Subcutaneous abdominal adipose tissue (tissue), 5 donors: Measurements from ENCODE around the gene STAB2.

Experiments used
- H3K27ac ChIP-seq: one replicate; pipeline ENCODE4 v1.7.0; 2013; ENCODE audit warnings: low read depth, mild to moderate bottlenecking, inconsistent platforms, low read length, moderate library complexity
- H3K27me3 ChIP-seq, 5 donors: one replicate each; pipeline ENCODE4 v1.7.0; 2013; ENCODE audit warnings: low read length in 5 of 5, inconsistent platforms in 1 of 5; ENCODE audit not compliant: control insufficient read depth in 5 of 5, insufficient read depth in 4 of 5
- H3K36me3 ChIP-seq, 5 donors: one replicate each; pipeline ENCODE4 v1.7.0; 2013; ENCODE audit warnings: low read length in 5 of 5; ENCODE audit not compliant: control insufficient read depth in 5 of 5, insufficient read depth in 5 of 5
- H3K4me1 ChIP-seq, 5 donors: one replicate each; pipeline ENCODE4 v1.7.0; 2013; ENCODE audit warnings: low read length in 5 of 5, mild to moderate bottlenecking in 3 of 5, moderate library complexity in 1 of 5; ENCODE audit not compliant: control insufficient read depth in 5 of 5, insufficient read depth in 5 of 5
- H3K4me3 ChIP-seq, 5 donors: one replicate each; pipeline ENCODE4 v1.7.0; 2013; ENCODE audit warnings: low read length in 5 of 5, low read depth in 1 of 5
- H3K9ac ChIP-seq, 5 donors: one replicate each; pipeline ENCODE4 v1.7.0; 2013; ENCODE audit warnings: low read length in 5 of 5, mild to moderate bottlenecking in 4 of 5, moderate library complexity in 3 of 5
- H3K9me3 ChIP-seq, 5 donors: one replicate each; pipeline ENCODE4 v1.7.0; 2013; ENCODE audit warnings: low read length in 5 of 5; ENCODE audit not compliant: control insufficient read depth in 5 of 5
- donor health status: healthy.
- donor health status: healthy.
- donor health status: healthy.
- donor health status: healthy.
- donor health status: healthy.

Gene STAB2

GRCh38 chr12:103664626-103665025 lies 77.6 kb downstream of the STAB2 start:
- H3K27me3 ChIP-seq, result peaks cover 0 to 6% (median 3%) of the 10 kb centered on the region in 5 donors
- no peak overlapping the region for H3K9ac ChIP-seq
- no peaks in the 10 kb centered on the region for H3K4me1 ChIP-seq
- no peak overlapping the region for H3K27ac ChIP-seq
- H3K4me3 ChIP-seq, result no peak overlapping the region
- H3K9me3 ChIP-seq, result no peaks in the 10 kb centered on the region
- no peaks in the 10 kb centered on the region for H3K36me3 ChIP-seq

- Histone ChIP-seq H3K27ac (no peak overlapping the region), H3K9me3 (no peaks in the 10 kb centered on the region), H3K36me3 (no peaks in the 10 kb centered on the region)
Measured at GRCh38 chr12:103665971-103666370, 78.9 kb downstream of the STAB2 start.

GRCh38 chr12:103667125-103667524 lies 80.1 kb downstream of the STAB2 start:
- no peaks in the 10 kb centered on the region for H3K36me3 ChIP-seq
- H3K27ac ChIP-seq, result no peak overlapping the region
- no peaks in the 10 kb centered on the region for H3K4me1 ChIP-seq
- H3K27me3 ChIP-seq, result peaks cover 0 to 6% (median 3%) of the 10 kb centered on the region in 5 donors
- H3K4me3 ChIP-seq, result no peak overlapping the region
- H3K9me3 ChIP-seq, result no peaks in the 10 kb centered on the region
- H3K9ac ChIP-seq, result no peak overlapping the region

More at GRCh38 chr12:103665971-103666370, 78.9 kb downstream of the STAB2 start:
- H3K4me1 ChIP-seq, result no peaks in the 10 kb centered on the region
- H3K9ac ChIP-seq, result no peak overlapping the region
- peaks cover 0 to 6% (median 3%) of the 10 kb centered on the region in 5 donors for H3K27me3 ChIP-seq
- H3K4me3 ChIP-seq, result no peak overlapping the region

GRCh38 chr12:103668520-103668919 lies 81.4 kb downstream of the STAB2 start:
- no peaks in the 10 kb centered on the region for H3K4me1 ChIP-seq
- H3K4me3 ChIP-seq, result no peak overlapping the region
- peaks cover 0 to 6% (median 3%) of the 10 kb centered on the region in 5 donors for H3K27me3 ChIP-seq
- no peak overlapping the region for H3K9ac ChIP-seq
- no peak overlapping the region for H3K27ac ChIP-seq
- no peaks in the 10 kb centered on the region for H3K9me3 ChIP-seq
- no peaks in the 10 kb centered on the region for H3K36me3 ChIP-seq

- no peaks in the 10 kb centered on the region for H3K4me1 ChIP-seq
- H3K9ac ChIP-seq, result no peak overlapping the region
- no peak overlapping the region for H3K27ac ChIP-seq
- H3K27me3 ChIP-seq, result peaks cover 0 to 3% (median 0%) of the 10 kb centered on the region in 5 donors
- no peak overlapping the region for H3K4me3 ChIP-seq
- no peaks in the 10 kb centered on the region for H3K9me3 ChIP-seq
- H3K36me3 ChIP-seq, result no peaks in the 10 kb centered on the region
Measured at GRCh38 chr12:103671367-103671766, 84.3 kb downstream of the STAB2 start.

- Histone ChIP-seq H3K9ac (no peak overlapping the region), H3K4me3 (no peak overlapping the region), H3K4me1 (peaks cover 0 to 9% (median 0%) of the 10 kb centered on the region in 5 donors), H3K36me3 (no peaks in the 10 kb centered on the region), H3K27ac (no peak overlapping the region), H3K9me3 (no peaks in the 10 kb centered on the region), H3K27me3 (peaks cover 0 to 6% (median 3%) of the 10 kb centered on the region in 5 donors)
Measured at GRCh38 chr12:103672401-103673119, 85.5 kb downstream of the STAB2 start.

- Histone ChIP-seq H3K27me3 (peaks cover 0 to 6% (median under 1%) of the 10 kb centered on the region in 5 donors), H3K4me1 (peaks cover 0 to 9% (median 0%) of the 10 kb centered on the region in 5 donors), H3K4me3 (no peak overlapping the region), H3K27ac (no peak overlapping the region), H3K36me3 (no peaks in the 10 kb centered on the region), H3K9ac (no peak overlapping the region), H3K9me3 (no peaks in the 10 kb centered on the region)
Measured at GRCh38 chr12:103673487-103673886, 86.4 kb downstream of the STAB2 start.

DNA sequence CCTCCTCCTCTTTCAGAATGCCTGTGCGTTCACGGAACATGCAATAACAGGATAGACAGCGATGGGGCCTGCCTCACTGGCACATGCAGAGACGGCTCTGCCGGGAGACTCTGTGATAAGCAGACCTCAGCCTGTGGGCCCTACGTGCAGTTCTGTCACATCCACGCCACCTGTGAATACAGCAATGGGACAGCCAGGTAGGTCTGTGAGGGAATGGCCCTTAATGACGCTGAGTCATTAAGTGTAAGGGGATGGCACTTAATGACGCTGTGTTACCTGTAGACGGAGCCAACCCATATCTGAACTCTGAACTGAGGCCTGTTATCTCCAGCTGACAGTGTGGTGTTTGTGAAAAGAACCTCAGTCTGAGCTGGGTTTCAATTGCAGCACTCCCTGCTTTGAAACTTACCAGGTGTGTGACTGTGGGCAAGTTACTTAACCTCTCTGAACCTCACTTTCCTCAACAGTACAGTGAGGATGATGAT lies 86.9 kb downstream of the STAB2 start:
- Histone ChIP-seq H3K27ac (no peak overlapping the region), H3K9me3 (no peaks in the 10 kb centered on the region), H3K36me3 (no peaks in the 10 kb centered on the region), H3K4me3 (no peak overlapping the region), H3K27me3 (peaks cover 0 to 6% (median 0%) of the 10 kb centered on the region in 5 donors), H3K4me1 (peaks cover 0 to 9% (median 0%) of the 10 kb centered on the region in 5 donors), H3K9ac (no peak overlapping the region)

- H3K9ac ChIP-seq, result no peak overlapping the region
- peaks cover 0 to 9% (median 0%) of the 10 kb centered on the region in 5 donors for H3K4me1 ChIP-seq
- H3K27ac ChIP-seq, result no peak overlapping the region
- no peak overlapping the region for H3K4me3 ChIP-seq
- no peaks in the 10 kb centered on the region for H3K36me3 ChIP-seq
- H3K9me3 ChIP-seq, result no peaks in the 10 kb centered on the region
- peaks cover 0 to 6% (median 0%) of the 10 kb centered on the region in 5 donors for H3K27me3 ChIP-seq
Measured at GRCh38 chr12:103676893-103677292, 89.8 kb downstream of the STAB2 start.

GRCh38 chr12:103677341-103677740 lies 90.3 kb downstream of the STAB2 start:
- H3K9ac ChIP-seq, result no peak overlapping the region
- no peaks in the 10 kb centered on the region for H3K36me3 ChIP-seq
- peaks cover 0 to 9% (median 0%) of the 10 kb centered on the region in 5 donors for H3K4me1 ChIP-seq
- no peak overlapping the region for H3K4me3 ChIP-seq
- no peaks in the 10 kb centered on the region for H3K9me3 ChIP-seq
- H3K27ac ChIP-seq, result no peak overlapping the region
- H3K27me3 ChIP-seq, result peaks cover 0 to 6% (median 0%) of the 10 kb centered on the region in 5 donors
